Activated CD4-positive, alpha-beta T cell treated with anti-CD3 and anti-CD28 coated beads for 36 hours (primary cell): ENCODE data around the gene SAMD9. TPM values are rescaled to one million over a fixed set of nuclear protein-coding genes. Genes with fewer than 3 reads are reported as not detected.
A peak's percentile ranks its signal among the peaks of the same experiment; 100 is the strongest.
"Not testable (repeated sequence)": the region's sequence is repeated elsewhere in the genome, so short reads cannot be mapped to it uniquely, and the experiment has no call there.

Source experiments
- ATAC-seq: fragments of 200-7000 bp; cut with Tn5 transposase; one replicate; pipeline ENCODE4 v1.10.0; 2021; ENCODE audit warnings: mild to moderate bottlenecking, moderate library complexity
- CTCF ChIA-PET: fragments of 350-600 bp; sonication (Branson Sonifier 250); formaldehyde crosslinking; loops from one replicate; lab custom pipeline; 2021; ENCODE audit warnings: antibody characterized with exemption; lab: Charles Lee
- POLR2A ChIA-PET: fragments of 350-600 bp; sonication (Branson Sonifier 250); formaldehyde crosslinking; loops from one replicate; lab custom pipeline; 2021; ENCODE audit warnings: antibody characterized with exemption, inconsistent platforms; lab: Charles Lee
- DNase-seq: peaks from one replicate; pipeline ENCODE4 v3.0.0-alpha.2; 2020
- H3K27ac Mint-ChIP-seq: one replicate; pipeline ENCODE4 v1.8.0; 2021; ENCODE audit warnings: mixed read lengths
- H3K27me3 Mint-ChIP-seq: one replicate; pipeline ENCODE4 v1.8.0; 2021; ENCODE audit warnings: mixed read lengths
- H3K36me3 Mint-ChIP-seq: one replicate; pipeline ENCODE4 v1.8.0; 2021; ENCODE audit warnings: low read depth, mixed read lengths
- H3K4me1 Mint-ChIP-seq: one replicate; pipeline ENCODE4 v1.8.0; 2021; ENCODE audit warnings: mixed read lengths
- H3K4me3 Mint-ChIP-seq: one replicate; pipeline ENCODE4 v1.8.0; 2021; ENCODE audit warnings: mild to moderate bottlenecking, moderate library complexity, mixed read lengths
- H3K9me3 Mint-ChIP-seq: one replicate; pipeline ENCODE4 v1.8.0; 2021; ENCODE audit warnings: low read depth, mixed read lengths
- intact Hi-C, 2 experiments: fragments of 100-400 bp; cut with DNase I in 1 of 2; cut with micrococcal nuclease in 1 of 2; formaldehyde crosslinking; loops; one replicate each; pipeline versions ENCODE4 v1.14.2 to v1.15.1; 2022 to 2024; cut with DNase I, micrococcal nuclease
- total RNA-seq, 2 experiments: library from RNA; stranded (reverse); gene quantifications; one replicate each; pipeline ENCODE4 v1.2.3, GENCODE V29; 2021

Gene SAMD9
- total RNA-seq, 2 experiments from 2014 or later: 10.2 to 10.7 TPM

GRCh38 chr7:93060025-93060424 lies 57.8 kb downstream of the SAMD9 start:
- intact Hi-C loops: no loop called here
- DNase-seq (no peak), ATAC-seq (no peak)
- H3K4me3 Mint-ChIP-seq: no peak overlapping the region
- no peaks in the 10 kb centered on the region for H3K9me3 Mint-ChIP-seq
- peaks cover 16% of the 10 kb centered on the region for H3K27me3 Mint-ChIP-seq
- no peaks in the 10 kb centered on the region for H3K36me3 Mint-ChIP-seq
- H3K27ac Mint-ChIP-seq: no peak overlapping the region
- H3K4me1 Mint-ChIP-seq: peaks cover 4% of the 10 kb centered on the region
- CTCF ChIA-PET: interaction anchor here (0.6 kb wide), 1 partner anchor 98 kb away, joined by 3 read pairs; no protein-coding TSS in a partner anchor
- POLR2A ChIA-PET: no interaction called here

- H3K27ac Mint-ChIP-seq, POLR2A ChIA-PET, H3K4me3 Mint-ChIP-seq, DNase-seq, H3K36me3 Mint-ChIP-seq, ATAC-seq, H3K9me3 Mint-ChIP-seq: not testable (repeated sequence)
- intact Hi-C loops: loop anchor here in 1 of 2 experiments (10.0 kb wide), 1 partner anchor 632 kb away; no protein-coding TSS in a partner anchor
- peaks cover 12% of the 10 kb centered on the region for H3K4me1 Mint-ChIP-seq
- peaks cover 18% of the 10 kb centered on the region for H3K27me3 Mint-ChIP-seq
- CTCF ChIA-PET: interaction anchor here (1.1 kb wide), 1 partner anchor 289 kb away, joined by 3 read pairs; no protein-coding TSS in a partner anchor
These were observed 61.2 kb downstream of the SAMD9 start for GRCh38 chr7:93056621-93057020.

GRCh38 chr7:93055543-93056107 lies 62.2 kb downstream of the SAMD9 start:
- H3K4me1 Mint-ChIP-seq: peaks cover 9% of the 10 kb centered on the region
- no peak overlapping the region for H3K27ac Mint-ChIP-seq
- POLR2A ChIA-PET: no interaction called here
- H3K9me3 Mint-ChIP-seq: no peaks in the 10 kb centered on the region
- intact Hi-C loops: loop anchor here (1.0 to 10.0 kb wide), 11 partner anchors 19 to 631 kb away; partner anchors contain the start of genes PEX1 (in 1 of the 2) and RBM48 (in 1 of the 2)
- peaks cover 13% of the 10 kb centered on the region for H3K27me3 Mint-ChIP-seq
- no peak for DNase-seq
- CTCF ChIA-PET: no interaction called here
- H3K36me3 Mint-ChIP-seq: no peaks in the 10 kb centered on the region
- peak; percentile 74 for ATAC-seq
- no peak overlapping the region for H3K4me3 Mint-ChIP-seq

GRCh38 chr7:93054975-93055374 lies 62.8 kb downstream of the SAMD9 start:
- H3K27me3 Mint-ChIP-seq: peaks cover 13% of the 10 kb centered on the region
- DNase-seq: no peak
- intact Hi-C loops: loop anchor here (1.0 to 10.0 kb wide), 11 partner anchors 18 to 630 kb away; partner anchors contain the start of genes PEX1 (in 1 of the 2) and RBM48 (in 1 of the 2)
- no peaks in the 10 kb centered on the region for H3K9me3 Mint-ChIP-seq
- H3K36me3 Mint-ChIP-seq: no peaks in the 10 kb centered on the region
- POLR2A ChIA-PET: no interaction called here
- peaks cover 8% of the 10 kb centered on the region for H3K4me1 Mint-ChIP-seq
- H3K27ac Mint-ChIP-seq: no peak overlapping the region
- CTCF ChIA-PET: no interaction called here
- ATAC-seq: no peak
- no peak overlapping the region for H3K4me3 Mint-ChIP-seq

GRCh38 chr7:93053949-93054943 lies 63.5 kb downstream of the SAMD9 start:
- ChIA-PET CTCF (interaction anchor here (1.0 to 1.1 kb wide), 3 partner anchors 212 to 433 kb away, joined by 3 to 4 read pairs (median 3); no protein-coding TSS in a partner anchor), POLR2A (no interaction called here)
- Mint-ChIP-seq H3K36me3 (no peaks in the 10 kb centered on the region), H3K4me3 (no peak overlapping the region), H3K27ac (peak overlapping the region; percentile 67), H3K9me3 (no peaks in the 10 kb centered on the region), H3K4me1 (peaks cover 8% of the 10 kb centered on the region), H3K27me3 (peaks cover 13% of the 10 kb centered on the region)
- DNase-seq (no peak), ATAC-seq (no peak)
- intact Hi-C loops: loop anchor here (2.0 to 10.0 kb wide), 5 partner anchors 17 to 629 kb away; no protein-coding TSS in a partner anchor

- Mint-ChIP-seq H3K4me3 (no peak overlapping the region), H3K9me3 (no peaks in the 10 kb centered on the region), H3K4me1 (peaks cover 8% of the 10 kb centered on the region), H3K27me3 (peaks cover 11% of the 10 kb centered on the region), H3K36me3 (no peaks in the 10 kb centered on the region), H3K27ac (peak overlapping the region; percentile 67)
- ATAC-seq: no peak
- ChIA-PET POLR2A (no interaction called here), CTCF (interaction anchor here (0.6 to 1.1 kb wide), 4 partner anchors 211 to 432 kb away, joined by 3 to 4 read pairs (median 3); no protein-coding TSS in a partner anchor)
- intact Hi-C loops: loop anchor here in 1 of 2 experiments (10.0 kb wide), 1 partner anchor 629 kb away; no protein-coding TSS in a partner anchor
- DNase-seq: no peak
These were observed 64.4 kb downstream of the SAMD9 start for GRCh38 chr7:93053209-93053948.

GRCh38 chr7:93051660-93052059 lies 66.1 kb downstream of the SAMD9 start:
- intact Hi-C loops: loop anchor here in 1 of 2 experiments (10.0 kb wide), 1 partner anchor 627 kb away; no protein-coding TSS in a partner anchor
- peaks cover 8% of the 10 kb centered on the region for H3K4me1 Mint-ChIP-seq
- peaks cover 6% of the 10 kb centered on the region for H3K27me3 Mint-ChIP-seq
- ChIA-PET CTCF (interaction anchor here (1.7 kb wide), 1 partner anchor 15 kb away, joined by 5 read pairs; no protein-coding TSS in a partner anchor), POLR2A (no interaction called here)
- H3K4me3 Mint-ChIP-seq: no peak overlapping the region
- no peak for DNase-seq
- H3K27ac Mint-ChIP-seq: no peak overlapping the region
- no peaks in the 10 kb centered on the region for H3K36me3 Mint-ChIP-seq
- no peak for ATAC-seq
- no peaks in the 10 kb centered on the region for H3K9me3 Mint-ChIP-seq

Other genes starting within 250 kb of the SAMD9 start
- gene SAMD9L, start 30.4 kb upstream of the SAMD9 start, total RNA-seq: 10 to 100 TPM; 19.6 to 27.8 TPM
- gene HEPACAM2, start 108.5 kb upstream of the SAMD9 start, total RNA-seq: not detected
- 10 to 100 TPM; 12.8 to 14.7 TPM for gene VPS50, start 114.4 kb upstream of the SAMD9 start, total RNA-seq